ENCODE data around the gene TAB2. TPM values are rescaled to one million over a fixed set of nuclear protein-coding genes. Genes with fewer than 3 reads are reported as not detected.
"Not testable (repeated sequence)": the region's sequence is repeated elsewhere in the genome, so short reads cannot be mapped to it uniquely, and the experiment has no call there.

TAB2 gene
- polyA plus RNA-seq, 3 donors, result 3.1 to 32.0 (median 6.0) TPM

DNA sequence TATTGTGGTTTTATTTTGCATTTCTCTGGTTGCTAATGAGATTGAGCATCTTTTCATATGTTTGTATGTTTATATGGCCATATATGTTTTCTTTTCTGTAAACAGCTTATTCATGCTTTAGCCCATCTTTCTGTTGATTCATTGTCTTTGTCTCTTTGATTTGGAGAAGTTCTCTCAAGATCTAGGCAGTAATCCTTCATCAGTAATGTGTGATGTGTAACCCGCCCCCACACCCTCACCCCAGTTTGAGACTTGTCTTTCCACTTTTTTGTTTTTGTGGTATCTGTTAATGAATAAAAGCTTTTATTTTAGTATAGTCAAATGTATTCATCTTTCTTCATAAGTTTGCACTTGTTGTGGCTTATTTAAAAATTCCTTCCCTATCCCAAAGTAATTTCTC is 141.3 kb downstream of the TAB2 start:
- Mint-ChIP-seq H3K4me1 (peaks cover 9% of the 10 kb centered on the region), H3K27me3 (ENCODE audit: low read depth in 3 of 3) (peaks cover 0 to 6% (median 1%) of the 10 kb centered on the region in 3 donors), H3K9me3 (peaks cover 0 to 2% (median 0%) of the 10 kb centered on the region in 7 donors), H3K36me3 (peaks cover 59 to 73% of the 10 kb centered on the region in 2 donors), H3K27ac (no peak overlapping the region), H3K4me3 (no peak overlapping the region)
- TF ChIP-seq CTCF (IDR thresholded peaks at IDR 0.05), result no peak
- intact Hi-C loops (cut with micrococcal nuclease), result no loop called here
- Histone ChIP-seq H3K79me2 (ENCODE audit: insufficient read depth, low read length) (no peaks in the 10 kb centered on the region), H2AFZ (ENCODE audit: insufficient read depth, low read depth, low read length, poor library complexity, severe bottlenecking) (no peak overlapping the region), H3K27me3 (ENCODE audit: control insufficient read depth in 2 of 2, insufficient read depth in 2 of 2, low read length in 2 of 2) (no peaks in the 10 kb centered on the region), H4K20me1 (ENCODE audit: insufficient read depth, low read length) (no peaks in the 10 kb centered on the region), H3K4me2 (replicated peaks; ENCODE audit: extremely low read depth, low read length, poor library complexity, severe bottlenecking) (no peak overlapping the region), H3K4me1 (ENCODE audit: control insufficient read depth in 1 of 2, insufficient read depth in 2 of 2, low read length in 2 of 2) (peaks cover 9 to 10% of the 10 kb centered on the region in 2 donors), H3K9me3 (replicated peaks in 1 of 2; ENCODE audit: control insufficient read depth in 1 of 2, insufficient read depth in 1 of 2, low read length in 2 of 2) (no peaks in the 10 kb centered on the region), H3K4me3 (replicated peaks in 1 of 3; ENCODE audit: low read depth in 2 of 3, low read length in 3 of 3) (no peak overlapping the region), H3K36me3 (replicated peaks in 1 of 2; ENCODE audit: control insufficient read depth in 1 of 2, insufficient read depth in 2 of 2, low read length in 2 of 2) (peaks cover 27 to 56% of the 10 kb centered on the region in 2 donors), H3K27ac (ENCODE audit: low read depth in 1 of 2, low read length in 2 of 2) (no peak overlapping the region), H3K9ac (ENCODE audit: insufficient read depth, low read length, poor library complexity, severe bottlenecking) (no peak overlapping the region)
- no CpG with 5 or more reads among the region's 1 CpG for WGBS (ENCODE audit: insufficient coverage)
- DNase-seq, result no peak

DNA sequence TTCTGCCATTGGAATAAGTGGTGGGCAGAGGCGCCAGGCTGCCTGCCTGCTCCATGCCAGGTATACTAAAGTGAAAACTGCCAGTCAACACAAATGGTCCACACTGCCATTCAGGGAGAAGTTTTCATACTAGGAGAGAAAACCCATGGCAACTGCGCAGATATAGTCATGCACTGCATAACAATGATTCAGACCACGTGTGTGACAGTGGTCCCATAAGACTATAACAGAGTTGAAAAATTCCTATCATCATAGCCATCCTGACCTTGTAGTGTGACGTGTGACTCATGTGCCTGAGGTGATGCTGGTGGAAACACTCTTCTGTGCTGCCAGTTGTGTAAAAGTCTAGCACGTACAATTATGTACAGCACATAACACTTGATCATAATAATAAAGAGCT is 142.2 kb downstream of the TAB2 start:
- Mint-ChIP-seq H3K36me3 (peaks cover 67 to 79% of the 10 kb centered on the region in 2 donors), H3K4me1 (peaks cover 2% of the 10 kb centered on the region), H3K27ac (no peak overlapping the region), H3K9me3 (peaks cover 0 to 2% (median 0%) of the 10 kb centered on the region in 7 donors), H3K4me3 (no peak overlapping the region), H3K27me3 (ENCODE audit: low read depth in 3 of 3) (peaks cover 0 to 6% (median 1%) of the 10 kb centered on the region in 3 donors)
- DNase-seq, result no peak
- Histone ChIP-seq H3K27ac (ENCODE audit: low read depth in 1 of 2, low read length in 2 of 2) (no peak overlapping the region), H3K79me2 (ENCODE audit: insufficient read depth, low read length) (no peaks in the 10 kb centered on the region), H3K4me2 (replicated peaks; ENCODE audit: extremely low read depth, low read length, poor library complexity, severe bottlenecking) (no peak overlapping the region), H4K20me1 (ENCODE audit: insufficient read depth, low read length) (no peaks in the 10 kb centered on the region), H3K9me3 (replicated peaks in 1 of 2; ENCODE audit: control insufficient read depth in 1 of 2, insufficient read depth in 1 of 2, low read length in 2 of 2) (no peaks in the 10 kb centered on the region), H3K36me3 (replicated peaks in 1 of 2; ENCODE audit: control insufficient read depth in 1 of 2, insufficient read depth in 2 of 2, low read length in 2 of 2) (peaks cover 29 to 63% of the 10 kb centered on the region in 2 donors), H3K4me1 (ENCODE audit: control insufficient read depth in 1 of 2, insufficient read depth in 2 of 2, low read length in 2 of 2) (peaks cover 0 to under 1% of the 10 kb centered on the region in 2 donors), H3K27me3 (ENCODE audit: control insufficient read depth in 2 of 2, insufficient read depth in 2 of 2, low read length in 2 of 2) (no peaks in the 10 kb centered on the region), H2AFZ (ENCODE audit: insufficient read depth, low read depth, low read length, poor library complexity, severe bottlenecking) (no peak overlapping the region), H3K9ac (ENCODE audit: insufficient read depth, low read length, poor library complexity, severe bottlenecking) (no peak overlapping the region), H3K4me3 (replicated peaks in 1 of 3; ENCODE audit: low read depth in 2 of 3, low read length in 3 of 3) (no peak overlapping the region)
- 80% methylated on average over 3 of the region's 5 CpGs for WGBS (ENCODE audit: insufficient coverage)
- no peak for TF ChIP-seq CTCF (IDR thresholded peaks at IDR 0.05)
- intact Hi-C loops (cut with micrococcal nuclease), result no loop called here

DNA sequence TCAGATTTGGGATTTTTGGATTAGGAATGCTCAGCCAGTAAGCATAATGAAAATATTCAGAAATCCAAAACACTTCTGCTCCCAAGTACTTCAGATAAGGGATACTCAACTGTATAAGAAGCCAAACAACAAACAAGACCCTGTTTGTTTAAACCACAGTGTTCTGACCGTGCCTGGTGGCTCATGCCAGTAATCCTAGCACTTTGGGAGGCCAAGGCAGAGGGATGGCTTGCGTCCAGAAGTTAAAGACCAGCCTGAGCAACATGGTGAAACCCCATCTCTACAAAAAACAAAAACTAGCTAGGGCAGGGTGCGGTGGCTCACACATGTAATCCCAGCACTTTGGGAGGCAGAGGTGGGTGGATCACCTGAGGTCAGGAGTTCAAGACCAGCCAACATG is 142.7 kb downstream of the TAB2 start:
- H2AFZ ChIP-seq (ENCODE audit: insufficient read depth, low read depth, low read length, poor library complexity, severe bottlenecking); H3K4me1 ChIP-seq (ENCODE audit: control insufficient read depth in 1 of 2, insufficient read depth in 2 of 2, low read length in 2 of 2); H3K9ac ChIP-seq (ENCODE audit: insufficient read depth, low read length, poor library complexity, severe bottlenecking); H3K4me2 ChIP-seq (replicated peaks; ENCODE audit: extremely low read depth, low read length, poor library complexity, severe bottlenecking); H3K27me3 ChIP-seq (ENCODE audit: control insufficient read depth in 2 of 2, insufficient read depth in 2 of 2, low read length in 2 of 2); H3K9me3 Mint-ChIP-seq; DNase-seq; H4K20me1 ChIP-seq (ENCODE audit: insufficient read depth, low read length); intact Hi-C loops (cut with micrococcal nuclease); H3K9me3 ChIP-seq (replicated peaks in 1 of 2; ENCODE audit: control insufficient read depth in 1 of 2, insufficient read depth in 1 of 2, low read length in 2 of 2); H3K27ac Mint-ChIP-seq; H3K79me2 ChIP-seq (ENCODE audit: insufficient read depth, low read length); H3K27me3 Mint-ChIP-seq (ENCODE audit: low read depth in 3 of 3); H3K27ac ChIP-seq (ENCODE audit: low read depth in 1 of 2, low read length in 2 of 2); H3K4me3 Mint-ChIP-seq; H3K4me1 Mint-ChIP-seq; H3K4me3 ChIP-seq (replicated peaks in 1 of 3; ENCODE audit: low read depth in 2 of 3, low read length in 3 of 3): not testable (repeated sequence)
- WGBS (ENCODE audit: insufficient coverage), result 100% methylated on average over 2 of the region's 3 CpGs
- H3K36me3 Mint-ChIP-seq, result peaks cover 63 to 78% of the 10 kb centered on the region in 2 donors
- H3K36me3 ChIP-seq (replicated peaks in 1 of 2; ENCODE audit: control insufficient read depth in 1 of 2, insufficient read depth in 2 of 2, low read length in 2 of 2), result peaks cover 29 to 63% of the 10 kb centered on the region in 2 donors
